HepG2 (cell line): Measurements from ENCODE around the gene ZC3H18. TPM values are rescaled to one million over a fixed set of nuclear protein-coding genes. Genes with fewer than 3 reads are reported as not detected.

Experiments used
- ATAC-seq: fragments of 200-7000 bp; cut with Tn5 transposase; 3 replicates; pipeline ENCODE4 v1.9.1; 2020; ENCODE audit warnings: mild to moderate bottlenecking, moderate library complexity
- BruUV-seq: library from RNA; stranded (reverse); fragments of 400-500 nt; replicated peaks from 2 replicates; lab custom pipeline; 2021; lab: Mats Ljungman, UMichigan
- CTCF ChIA-PET: fragments of 300-600 bp; formaldehyde crosslinking; extraction: SDS; loops from one replicate; lab custom pipeline; 2021; ENCODE audit warnings: low total read pairs, inconsistent platforms, low intra/inter-chr PET ratio; lab: Yijun Ruan, JAX
- POLR2A ChIA-PET: fragments of 350-600 bp; sonication (Branson Sonifier 250); formaldehyde crosslinking; loops from one replicate; lab custom pipeline; 2020; ENCODE audit warnings: antibody characterized with exemption, inconsistent platforms; lab: Yijun Ruan, JAX
- DNase-seq: peaks from one replicate; pipeline ENCODE4 v3.0.0-alpha.2; 2015; ENCODE audit warnings: low spot score
- FAIRE-seq: peaks from 3 replicates; lab custom pipeline; 2011; peaks lifted over from hg19 to GRCh38; lab: Jason Lieb, UNC
- H2AFZ ChIP-seq: one replicate; pipeline ENCODE4 v1.6.1; 2011; ENCODE audit warnings: low read length, inconsistent platforms
- H3K27ac ChIP-seq: fragments of 300-600 bp; 3 replicates; pipeline ENCODE4 v1.8.0; 2011; ENCODE audit warnings: mixed run types, mild to moderate bottlenecking, mixed read lengths, low read length, inconsistent platforms; ENCODE audit not compliant: insufficient read depth; ENCODE audit errors: extremely low read length
- H3K27me3 ChIP-seq, 2 experiments: fragments of 200-600 bp in 1 of 2; 2 replicates in 1 of 2; 3 replicates in 1 of 2; pipeline versions ENCODE4 v1.6.0 to v1.8.0; 2011; ENCODE audit warnings: low read length in 2 of 2, mild to moderate bottlenecking in 2 of 2, moderate library complexity in 2 of 2, inconsistent platforms in 1 of 2; ENCODE audit not compliant: insufficient read depth in 2 of 2, control insufficient read depth in 1 of 2
- H3K36me3 ChIP-seq, 2 experiments: fragments of 200-600 bp in 1 of 2; replicated peaks in 1 of 2; 2 replicates in 1 of 2; 3 replicates in 1 of 2; pipeline versions ENCODE4 v1.5.1 to v1.8.0; 2011; ENCODE audit warnings: low read length in 2 of 2, inconsistent platforms in 1 of 2; ENCODE audit not compliant: insufficient read depth in 2 of 2, control insufficient read depth in 1 of 2
- H3K4me1 ChIP-seq: 2 replicates; pipeline ENCODE4 v1.5.1; 2012; ENCODE audit warnings: low read length, inconsistent platforms; ENCODE audit not compliant: insufficient read depth
- H3K4me2 ChIP-seq: 2 replicates; pipeline ENCODE4 v1.6.0; 2011; ENCODE audit warnings: low read depth, low read length, inconsistent platforms
- H3K4me3 ChIP-seq, 3 experiments: fragments of 200-600 bp in 1 of 3; sonication (generic), shearing (Covaris generic) in 1 of 3; replicated peaks in 1 of 3; 2 replicates each; pipeline ENCODE4 v1.5.1; 2011 to 2016; ENCODE audit warnings: low read length in 3 of 3, inconsistent platforms in 2 of 3, low read depth in 2 of 3, mild to moderate bottlenecking in 2 of 3, control low read depth in 1 of 3, mixed read lengths in 1 of 3; ENCODE audit not compliant: insufficient read depth in 1 of 3
- H3K79me2 ChIP-seq: one replicate; pipeline ENCODE4 v1.6.1; 2011; ENCODE audit warnings: low read length, inconsistent platforms; ENCODE audit not compliant: insufficient read depth
- H3K9ac ChIP-seq: 2 replicates; pipeline ENCODE4 v1.6.0; 2011; ENCODE audit warnings: mild to moderate bottlenecking, low read depth, low read length, inconsistent platforms; ENCODE audit not compliant: insufficient read depth
- H3K9me3 ChIP-seq: 2 replicates; pipeline ENCODE4 v1.5.1; 2012; ENCODE audit warnings: mild to moderate bottlenecking, low read length
- H4K20me1 ChIP-seq: 2 replicates; pipeline ENCODE4 v1.6.0; 2011; ENCODE audit warnings: inconsistent platforms, mild to moderate bottlenecking, low read length, moderate library complexity; ENCODE audit not compliant: insufficient read depth
- HNF1A ChIP-seq, 2 experiments: sonication (generic) in 1 of 2; formaldehyde crosslinking in 1 of 2; IDR thresholded peaks; 2 replicates each; pipeline versions ENCODE4 v1.4.0 to v1.6.1; 2016 to 2020; ENCODE audit warnings: borderline replicate concordance in 1 of 2, low read depth in 1 of 2, mild to moderate bottlenecking in 1 of 2, missing genetic modification reagents in 1 of 2
- MEF2D ChIP-seq: sonication (generic); formaldehyde crosslinking; IDR thresholded peaks from 2 replicates; pipeline ENCODE4 v1.5.1; 2020; ENCODE audit warnings: mild to moderate bottlenecking, missing genetic modification reagents
- RERE ChIP-seq: IDR thresholded peaks from 2 replicates; pipeline ENCODE4 v1.6.1; 2016; ENCODE audit warnings: low read depth, missing genetic modification reagents, missing compliant biosample characterization
- TEF ChIP-seq: sonication (generic); formaldehyde crosslinking; IDR thresholded peaks from 2 replicates; pipeline ENCODE4 v1.5.0; 2020; ENCODE audit warnings: missing genetic modification reagents
- XRCC5 ChIP-seq: fragments of 200-400 bp; formaldehyde crosslinking; optimal IDR thresholded peaks from 2 replicates; pipeline ENCODE3; 2017; ENCODE audit warnings: mild to moderate bottlenecking, low read length
- ZMYM3 ChIP-seq: sonication (generic); formaldehyde crosslinking; IDR thresholded peaks from 2 replicates; pipeline ENCODE4 v1.5.1; 2020; ENCODE audit warnings: mild to moderate bottlenecking, missing genetic modification reagents
- ZNF34 ChIP-seq: sonication (generic); formaldehyde crosslinking; IDR thresholded peaks from 2 replicates; pipeline ENCODE4 v1.4.0; 2020; ENCODE audit warnings: mild to moderate bottlenecking, missing genetic modification reagents, borderline replicate concordance
- ZNF431 ChIP-seq: sonication (generic); formaldehyde crosslinking; IDR thresholded peaks from 2 replicates; pipeline ENCODE4 v1.9.0; 2022; ENCODE audit warnings: missing genetic modification reagents, low read depth, mild to moderate bottlenecking, borderline replicate concordance
- WGBS: methylation state at CpG from one replicate; pipeline ENCODE4 v1.1.6; 2017; ENCODE audit warnings: low lambda C conversion rate; 5-methylcytosine and 5-hydroxymethylcytosine counted together
- in situ Hi-C: cut with HindIII; loops from 2 replicates; pipeline ENCODE4 v1.10.0; 2017; ENCODE audit warnings: low pct_unique_long_range_greater_than_20kb; ENCODE audit not compliant: extremely low pct_ligation_motif_present
- intact Hi-C: fragments of 100-400 bp; cut with micrococcal nuclease; formaldehyde crosslinking; loops from one replicate; pipeline ENCODE4 v1.10.0; 2022; ENCODE audit not compliant: unreplicated experiment
- polyA plus RNA-seq, 8 experiments: library from polyadenylated mRNA; depleted of rRNA in 3 of 8; stranded (reverse) in 7 of 8; unstranded in 1 of 8; fragments of >200 nt; fragmentation: Illumina TruSeq in 4 of 8; extraction: Trizol in 4 of 8; gene quantifications; 2 replicates each; pipeline versions ENCODE4 v1.2.1 to v1.2.3, GENCODE V29; 2011 to 2016; ENCODE audit warnings: low read depth in 4 of 8, missing spikeins in 1 of 8, mixed read lengths in 1 of 8; ENCODE audit not compliant: insufficient read depth in 1 of 8
- total RNA-seq, 5 experiments: library from RNA; depleted of rRNA; stranded (reverse); fragments of >200 nt; fragmentation: Illumina TruSeq; extraction: Trizol; gene quantifications; 2 replicates each; pipeline ENCODE4 v1.2.3, GENCODE V29; 2016; ENCODE audit warnings: low read depth in 1 of 5

ZC3H18 gene
- total and polyA plus RNA-seq, 2 of the 13 experiments (the other 11 are each of a cell fraction or from before 2014, with no cell fraction given) = 11.2 to 27.4 TPM

GRCh38 chr16:88552815-88553214, 17.4 kb upstream of the ZC3H18 start (continued):
- TF ChIP-seq RERE (CRISPR knock-in tag) (no peak), MEF2D (CRISPR knock-in tag) (no peak)

GRCh38 chr16:88553739-88554138, 16.5 kb upstream of the ZC3H18 start:
- DNase-seq (no peak), FAIRE-seq (no peak), ATAC-seq (no peak)
- CTCF ChIA-PET = no interaction called here
- Histone ChIP-seq H3K9ac (no peak overlapping the region), H3K4me2 (no peak overlapping the region), H3K9me3 (no peaks in the 10 kb centered on the region), H3K4me3 (no peak overlapping the region), H3K4me1 (peaks cover 21% of the 10 kb centered on the region), H3K36me3 (no peaks in the 10 kb centered on the region), H4K20me1 (no peaks in the 10 kb centered on the region), H3K79me2 (no peaks in the 10 kb centered on the region), H2AFZ (no peak overlapping the region), H3K27ac (no peak overlapping the region), H3K27me3 (peaks cover 29 to 77% of the 10 kb centered on the region in 2 experiments; a peak in 4 of 5 replicates)
- intact Hi-C loops (no loop called here), in situ Hi-C loops (no loop called here)
- POLR2A ChIA-PET = no interaction called here
- no TSS peak for BruUV-seq
- 57% methylated on average over 15 of the region's 16 CpGs for WGBS
- TF ChIP-seq XRCC5 = no peak
- no peak for TF ChIP-seq TEF
- TF ChIP-seq HNF1A (IDR thresholded peaks at IDR 0.05; ENCODE audit: low read depth) = no peak
- TF ChIP-seq HNF1A (CRISPR knock-in tag; IDR thresholded peaks at IDR 0.05; ENCODE audit: borderline replicate concordance) = no peak
- no peak for TF ChIP-seq ZMYM3 (CRISPR knock-in tag)
- no peak for TF ChIP-seq ZNF431 (CRISPR knock-in tag)
- TF ChIP-seq ZNF34 (CRISPR knock-in tag) = no peak
